Naive thymus-derived CD8-positive, alpha-beta T cell (primary cell): ENCODE results near the gene GOSR1. TPM values are rescaled to one million over a fixed set of nuclear protein-coding genes. Genes with fewer than 3 reads are reported as not detected.
"Not testable (repeated sequence)": the region's sequence is repeated elsewhere in the genome, so short reads cannot be mapped to it uniquely, and the experiment has no call there.

Experiments used
- ATAC-seq, 2 donors: fragments of 150-1000 bp; cut with Tn5 transposase in 1 of 2; sonication (Bioruptor Pico), chemical (Tn5 transposase) in 1 of 2; 1 replicate in 1 of 2; 2 replicates in 1 of 2; pipeline ENCODE4 v1.10.0; 2021; ENCODE audit warnings: mild to moderate bottlenecking in 2 of 2, moderate library complexity in 2 of 2
- POLR2A ChIA-PET: fragments of 350-600 bp; sonication (Branson Sonifier 250); formaldehyde crosslinking; loops from one replicate; lab custom pipeline; 2021; ENCODE audit warnings: antibody characterized with exemption; lab: Charles Lee
- DNase-seq, 10 donors: peaks; one replicate each; pipeline versions ENCODE4 v3.0.0 to v3.0.0-alpha.2; 2020 to 2022
- H3K27ac Mint-ChIP-seq, 10 donors: one replicate each; pipeline ENCODE4 v1.8.0; 2020 to 2022; ENCODE audit warnings: mild to moderate bottlenecking in 10 of 10, mixed read lengths in 10 of 10, moderate library complexity in 4 of 10, inconsistent platforms in 1 of 10
- H3K27me3 Mint-ChIP-seq, 5 donors: one replicate each; pipeline ENCODE4 v1.8.0; 2021 to 2022; ENCODE audit warnings: mixed read lengths in 5 of 5
- H3K36me3 Mint-ChIP-seq, 3 donors: one replicate each; pipeline ENCODE4 v1.8.0; 2020 to 2022; ENCODE audit warnings: mixed read lengths in 3 of 3, mild to moderate bottlenecking in 2 of 3, inconsistent platforms in 1 of 3
- H3K4me1 Mint-ChIP-seq, 4 donors: one replicate each; pipeline ENCODE4 v1.8.0; 2021 to 2022; ENCODE audit warnings: mixed read lengths in 4 of 4
- H3K4me3 Mint-ChIP-seq, 10 donors: one replicate each; pipeline ENCODE4 v1.8.0; 2020 to 2022; ENCODE audit warnings: mild to moderate bottlenecking in 10 of 10, mixed read lengths in 10 of 10, moderate library complexity in 6 of 10, inconsistent platforms in 1 of 10
- H3K9me3 Mint-ChIP-seq, 9 donors: one replicate each; pipeline ENCODE4 v1.8.0; 2020 to 2022; ENCODE audit warnings: mixed read lengths in 9 of 9, mild to moderate bottlenecking in 3 of 9, inconsistent platforms in 1 of 9, moderate library complexity in 1 of 9
- polyA plus RNA-seq, 3 donors: library from polyadenylated mRNA; unstranded; fragments of 300-500 nt; fragmentation: Illumina TruSeq; gene quantifications; one replicate each; pipeline ENCODE4 v1.2.3, GENCODE V29; 2021
- total RNA-seq, 8 experiments: library from RNA in 2 of 8; stranded (reverse) in 2 of 8; gene quantifications; one replicate each; pipeline ENCODE4 v1.2.3 and lab custom pipeline; 2021 to 2026

GOSR1 gene
- total and polyA plus RNA-seq, 5 experiments from 2014 or later = 48.0 to 74.0 (median 64.3) TPM

GRCh38 chr17:30532871-30533270 is 55.7 kb downstream of the GOSR1 start:
- Mint-ChIP-seq H3K27ac (no peak overlapping the region), H3K4me1 (peaks cover 0 to 2% (median 0%) of the 10 kb centered on the region in 4 donors)

GRCh38 chr17:30534298-30534697 is 57.1 kb downstream of the GOSR1 start:
- H3K27ac Mint-ChIP-seq = no peak overlapping the region
- H3K9me3 Mint-ChIP-seq = no peaks in the 10 kb centered on the region
- H3K36me3 Mint-ChIP-seq = no peaks in the 10 kb centered on the region
- DNase-seq = no peak
- H3K27me3 Mint-ChIP-seq = no peaks in the 10 kb centered on the region
- POLR2A ChIA-PET = no interaction called here
- no peak overlapping the region for H3K4me3 Mint-ChIP-seq
- no peak for ATAC-seq
- peaks cover 0 to 2% (median 0%) of the 10 kb centered on the region in 4 donors for H3K4me1 Mint-ChIP-seq

More at GRCh38 chr17:30532871-30533270, 55.7 kb downstream of the GOSR1 start:
- POLR2A ChIA-PET = no interaction called here
- Mint-ChIP-seq H3K27me3 (no peaks in the 10 kb centered on the region), H3K9me3 (no peaks in the 10 kb centered on the region), H3K4me3 (no peak overlapping the region), H3K36me3 (no peaks in the 10 kb centered on the region)
- ATAC-seq = no peak
- DNase-seq = no peak

- no peak overlapping the region for H3K4me3 Mint-ChIP-seq
- ATAC-seq (no peak), DNase-seq (no peak)
- no peak overlapping the region for H3K27ac Mint-ChIP-seq
- H3K27me3 Mint-ChIP-seq = no peaks in the 10 kb centered on the region
- no peaks in the 10 kb centered on the region for H3K9me3 Mint-ChIP-seq
- H3K4me1 Mint-ChIP-seq = peaks cover 0 to 2% (median 0%) of the 10 kb centered on the region in 4 donors
- no peaks in the 10 kb centered on the region for H3K36me3 Mint-ChIP-seq
- POLR2A ChIA-PET = interaction anchor here (0.5 to 0.6 kb wide), 2 partner anchors 109 to 1463 kb away, joined by 3 to 4 read pairs; no protein-coding TSS in a partner anchor
Observed at GRCh38 chr17:30534938-30535921, 58.0 kb downstream of the GOSR1 start.

- H3K9me3 Mint-ChIP-seq, ATAC-seq, POLR2A ChIA-PET, H3K27me3 Mint-ChIP-seq, H3K4me1 Mint-ChIP-seq, H3K27ac Mint-ChIP-seq, H3K4me3 Mint-ChIP-seq, H3K36me3 Mint-ChIP-seq, DNase-seq: not testable (repeated sequence)
Observed at GRCh38 chr17:30536846-30537245, 59.6 kb downstream of the GOSR1 start.

- ATAC-seq, DNase-seq, POLR2A ChIA-PET, H3K9me3 Mint-ChIP-seq, H3K27me3 Mint-ChIP-seq, H3K27ac Mint-ChIP-seq, H3K4me3 Mint-ChIP-seq, H3K4me1 Mint-ChIP-seq, H3K36me3 Mint-ChIP-seq: not testable (repeated sequence)
Observed at GRCh38 chr17:30537667-30538066, 60.5 kb downstream of the GOSR1 start.

GRCh38 chr17:30541802-30542201 is 64.6 kb downstream of the GOSR1 start:
- DNase-seq = no peak
- H3K4me1 Mint-ChIP-seq = no peaks in the 10 kb centered on the region
- POLR2A ChIA-PET = no interaction called here
- H3K27me3 Mint-ChIP-seq = no peaks in the 10 kb centered on the region
- H3K36me3 Mint-ChIP-seq = no peaks in the 10 kb centered on the region
- no peak for ATAC-seq
- H3K4me3 Mint-ChIP-seq = no peak overlapping the region
- peak overlapping the region in 1 of 10 donors; percentile 36 for H3K27ac Mint-ChIP-seq
- no peaks in the 10 kb centered on the region for H3K9me3 Mint-ChIP-seq

GRCh38 chr17:30543456-30543855 is 66.2 kb downstream of the GOSR1 start:
- Mint-ChIP-seq H3K36me3 (peaks cover 0 to under 1% (median 0%) of the 10 kb centered on the region in 3 donors), H3K27ac (peak overlapping the region in 1 of 10 donors; percentile 46), H3K4me3 (no peak overlapping the region), H3K4me1 (no peaks in the 10 kb centered on the region), H3K27me3 (no peaks in the 10 kb centered on the region), H3K9me3 (no peaks in the 10 kb centered on the region)
- DNase-seq (no peak), ATAC-seq (no peak)
- POLR2A ChIA-PET = no interaction called here

GRCh38 chr17:30545024-30545423 is 67.8 kb downstream of the GOSR1 start:
- no peaks in the 10 kb centered on the region for H3K9me3 Mint-ChIP-seq
- H3K4me1 Mint-ChIP-seq = peaks cover 0 to under 1% (median 0%) of the 10 kb centered on the region in 4 donors
- H3K4me3 Mint-ChIP-seq = no peak overlapping the region
- ATAC-seq (no peak), DNase-seq (no peak)
- H3K27me3 Mint-ChIP-seq = no peaks in the 10 kb centered on the region
- H3K27ac Mint-ChIP-seq = no peak overlapping the region
- peaks cover 0 to 5% (median 0%) of the 10 kb centered on the region in 3 donors for H3K36me3 Mint-ChIP-seq
- POLR2A ChIA-PET = no interaction called here

- Mint-ChIP-seq H3K27me3 (no peaks in the 10 kb centered on the region), H3K9me3 (no peaks in the 10 kb centered on the region), H3K27ac (no peak overlapping the region), H3K36me3 (peaks cover 0 to 5% (median 0%) of the 10 kb centered on the region in 3 donors), H3K4me3 (no peak overlapping the region), H3K4me1 (peaks cover 0 to 20% (median 0%) of the 10 kb centered on the region in 4 donors)
- ATAC-seq (no peak), DNase-seq (no peak)
- POLR2A ChIA-PET = no interaction called here
Observed at GRCh38 chr17:30547778-30548573, 70.8 kb downstream of the GOSR1 start.

- H3K36me3 Mint-ChIP-seq, DNase-seq, H3K9me3 Mint-ChIP-seq, H3K27me3 Mint-ChIP-seq, ATAC-seq, H3K4me3 Mint-ChIP-seq, H3K27ac Mint-ChIP-seq: not testable (repeated sequence)
- H3K4me1 Mint-ChIP-seq = peaks cover 0 to 20% (median 0%) of the 10 kb centered on the region in 4 donors
- POLR2A ChIA-PET = interaction anchor here (0.6 kb wide), 1 partner anchor 213 kb away, joined by 3 read pairs; no protein-coding TSS in a partner anchor
Observed at GRCh38 chr17:30549181-30549580, 72.0 kb downstream of the GOSR1 start.

- H3K4me1 Mint-ChIP-seq = peaks cover 0 to 20% (median 0%) of the 10 kb centered on the region in 4 donors
- POLR2A ChIA-PET = interaction anchor here (0.6 kb wide), 1 partner anchor 214 kb away, joined by 3 read pairs; no protein-coding TSS in a partner anchor
- peak overlapping the region in 1 of 10 donors; percentile 55 for H3K27ac Mint-ChIP-seq
- peaks cover 0 to 5% (median 0%) of the 10 kb centered on the region in 3 donors for H3K36me3 Mint-ChIP-seq
- no peaks in the 10 kb centered on the region for H3K27me3 Mint-ChIP-seq
- DNase-seq = no peak
- H3K9me3 Mint-ChIP-seq = no peaks in the 10 kb centered on the region
- ATAC-seq = no peak
- no peak overlapping the region for H3K4me3 Mint-ChIP-seq
Observed at GRCh38 chr17:30549864-30550511, 72.8 kb downstream of the GOSR1 start.
